NCI-H2081 (cell line): ENCODE measurements around the gene GRHL3.

Experiments
- DNase-seq, 2 experiments: peaks; one replicate each; lab custom pipeline; 2025; lab: John Stamatoyannopoulos, UW

GRHL3 gene

DNA sequence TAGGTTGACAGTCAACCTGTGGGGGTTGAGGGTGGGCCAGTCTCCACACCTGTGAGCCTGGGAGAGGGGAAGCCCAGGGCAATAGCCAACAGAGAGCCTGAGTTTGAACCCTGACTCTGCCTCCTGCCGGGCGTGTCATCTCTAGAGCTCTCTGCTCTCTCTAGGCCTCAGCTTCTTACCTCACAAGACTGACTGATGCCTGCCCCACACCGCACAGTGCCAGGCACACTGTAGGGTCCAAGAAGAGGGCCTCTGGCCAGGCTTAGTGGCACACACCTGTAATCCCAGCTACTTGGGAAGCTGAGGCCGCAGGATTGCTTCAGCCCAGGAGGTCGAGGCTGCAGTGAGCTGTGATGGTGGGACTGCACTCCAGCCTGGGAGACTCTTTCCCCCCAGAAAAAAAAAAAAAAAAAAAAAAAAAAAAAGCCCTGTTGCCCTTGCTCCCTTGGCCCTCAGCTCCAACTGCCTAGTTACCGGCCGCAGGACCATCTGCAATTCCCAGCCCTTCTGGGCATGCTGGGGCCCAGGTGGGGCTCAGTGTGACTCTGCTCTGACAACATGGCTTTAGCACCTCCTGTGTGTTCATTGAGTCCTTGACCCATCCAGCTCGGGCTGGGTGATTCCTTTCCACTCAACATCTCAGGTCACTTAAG is 25.1 kb downstream of the GRHL3 start:
- no peak for DNase-seq

DNA sequence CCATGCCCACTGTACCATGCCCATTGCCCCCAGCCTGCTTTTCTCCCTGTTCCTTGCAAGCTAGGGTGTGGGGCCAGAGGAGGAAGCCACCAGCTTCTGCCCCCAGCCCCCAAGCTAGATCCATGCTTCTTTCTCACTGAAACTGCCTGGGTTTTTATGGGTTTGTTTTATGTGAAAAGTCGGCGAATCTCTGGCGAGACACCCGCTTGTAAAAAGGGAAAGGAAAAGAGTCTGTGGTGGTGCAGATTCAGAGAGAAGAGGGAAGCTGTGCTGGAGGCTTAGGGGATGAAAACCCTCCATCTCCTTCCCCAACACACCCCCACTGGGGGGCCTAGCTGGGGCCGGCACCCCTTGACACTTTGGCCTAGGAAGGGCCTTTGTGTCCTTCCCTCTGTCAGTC is 26.2 kb downstream of the GRHL3 start:
- no peak for DNase-seq

DNA sequence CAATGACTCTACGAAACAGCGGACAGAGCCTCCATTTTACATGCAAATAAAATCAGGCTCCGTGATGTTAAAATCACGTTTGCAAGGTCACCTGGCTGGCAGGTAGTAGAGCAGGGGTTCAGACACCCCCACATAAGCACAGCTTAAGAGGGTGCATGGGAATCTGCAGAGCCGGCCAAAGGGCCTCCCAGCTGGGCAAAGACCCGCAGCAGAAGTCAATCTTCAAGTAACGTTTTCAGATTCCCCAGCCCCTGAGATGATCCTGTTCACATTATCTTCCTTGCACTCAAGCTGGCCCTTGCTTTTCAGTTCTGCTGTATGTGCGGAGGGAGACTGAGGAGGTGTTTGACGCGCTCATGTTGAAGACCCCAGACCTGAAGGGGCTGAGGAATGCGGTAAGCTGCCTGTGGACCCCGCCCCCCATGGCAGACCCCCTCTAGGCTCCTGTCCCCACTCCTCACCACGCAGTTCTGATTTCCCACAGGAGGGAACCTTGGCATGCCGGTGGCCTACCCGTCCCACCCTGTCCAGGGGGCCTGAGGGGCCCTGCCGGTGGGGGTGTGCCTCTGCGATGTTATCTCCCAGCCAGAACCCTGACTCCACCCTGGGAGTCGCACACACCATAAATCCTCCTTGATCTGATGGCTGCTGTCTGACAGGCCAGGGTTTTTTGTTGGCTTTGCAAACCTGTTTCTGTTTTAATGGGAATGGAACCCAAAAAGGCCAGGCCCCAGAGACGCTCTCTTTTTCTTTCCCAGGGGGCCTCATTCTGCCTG is 28.2 kb downstream of the GRHL3 start:
- DNase-seq, result no peak

- DNase-seq, result no peak
Observed at GRCh38 chr1:24348196-24348595, 29.0 kb downstream of the GRHL3 start.

GRCh38 chr1:24349891-24350290 is 30.7 kb downstream of the GRHL3 start:
- DNase-seq, result no peak

- DNase-seq, result no peak
Observed at GRCh38 chr1:24351247-24351646, 32.1 kb downstream of the GRHL3 start.

- no peak for DNase-seq
Observed at GRCh38 chr1:24351918-24352627, 32.9 kb downstream of the GRHL3 start.

- no peak for DNase-seq
Observed at GRCh38 chr1:24353292-24353891, 34.2 kb downstream of the GRHL3 start.

DNA sequence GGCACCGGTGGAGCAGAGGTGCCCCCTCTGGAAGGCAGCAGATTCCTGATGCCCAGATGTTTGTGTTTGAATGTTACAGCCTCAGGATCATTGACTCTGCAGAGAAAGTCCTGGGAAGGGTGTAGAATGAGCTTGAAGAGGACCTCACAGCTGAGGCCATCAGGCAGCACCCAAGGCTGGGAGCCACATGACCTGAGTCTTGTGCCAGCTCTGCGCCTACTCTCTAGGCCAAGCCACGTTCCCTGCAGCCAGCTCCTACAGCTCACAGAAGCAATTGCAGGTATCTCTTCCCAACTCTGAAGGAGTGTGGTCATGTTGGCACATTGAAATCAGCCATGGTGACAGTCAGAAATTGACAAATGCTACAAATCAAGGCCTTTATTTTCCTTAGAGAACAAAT is 36.3 kb downstream of the GRHL3 start:
- no peak for DNase-seq

DNA sequence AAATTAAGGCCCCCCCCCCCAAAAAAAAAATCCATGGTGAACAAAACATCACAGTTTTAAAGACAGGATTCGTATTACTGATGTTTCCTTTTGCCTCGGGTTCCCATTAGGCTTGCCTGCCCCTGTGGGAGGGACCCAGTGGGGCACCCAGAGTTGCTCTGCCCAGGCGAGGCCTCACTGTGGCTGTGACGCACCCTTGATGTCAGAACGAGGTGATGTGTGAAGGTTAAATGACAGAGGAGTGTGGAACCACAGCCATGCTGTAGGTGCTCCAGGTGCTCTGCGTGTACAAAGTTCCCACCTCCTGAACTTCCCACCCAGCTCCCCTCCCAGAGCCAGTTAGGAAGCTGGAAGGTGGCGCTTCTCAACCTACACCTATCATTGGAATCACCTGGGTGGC is 37.9 kb downstream of the GRHL3 start:
- DNase-seq, result no peak

DNA sequence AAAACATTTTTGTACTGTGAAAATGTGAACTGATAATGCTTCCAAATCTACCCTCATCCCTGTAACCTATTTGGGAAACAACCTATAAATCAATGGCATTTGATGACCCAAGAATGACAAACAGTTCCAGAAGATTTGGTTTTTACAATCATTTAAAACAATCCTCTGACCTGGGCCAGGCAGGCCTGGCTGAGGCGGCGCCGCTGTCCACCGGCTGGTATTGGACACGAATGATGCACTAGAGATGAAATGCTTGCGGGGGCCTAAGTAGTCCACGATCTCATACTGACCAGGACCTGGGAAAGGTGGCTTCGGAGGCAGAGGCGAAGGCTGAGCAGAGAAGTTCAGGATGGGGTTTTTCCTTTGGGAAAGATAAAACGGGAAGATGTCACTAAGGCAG is 41.5 kb downstream of the GRHL3 start:
- no peak for DNase-seq

- no peak for DNase-seq
Observed at GRCh38 chr1:24361811-24362210, 42.7 kb downstream of the GRHL3 start.

DNA sequence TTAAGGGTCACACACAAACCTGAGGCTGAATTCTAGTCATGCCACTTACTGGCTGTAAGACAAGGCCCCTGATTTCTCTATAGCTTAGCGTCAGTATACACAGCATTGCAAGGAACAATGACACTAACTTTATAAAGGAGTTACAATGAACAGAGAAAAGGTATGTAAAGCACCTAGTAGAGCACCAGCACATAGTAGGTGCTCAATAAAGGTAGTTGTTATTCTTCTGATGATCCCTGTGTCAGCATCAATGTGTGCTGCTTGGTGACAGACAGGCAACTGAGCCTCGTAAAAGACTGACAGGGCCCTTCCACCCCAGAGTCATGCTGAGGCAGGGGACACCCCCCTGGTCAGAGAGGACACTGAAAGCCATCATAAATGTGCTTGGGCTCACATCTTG is 43.2 kb downstream of the GRHL3 start:
- DNase-seq, result no peak

DNA sequence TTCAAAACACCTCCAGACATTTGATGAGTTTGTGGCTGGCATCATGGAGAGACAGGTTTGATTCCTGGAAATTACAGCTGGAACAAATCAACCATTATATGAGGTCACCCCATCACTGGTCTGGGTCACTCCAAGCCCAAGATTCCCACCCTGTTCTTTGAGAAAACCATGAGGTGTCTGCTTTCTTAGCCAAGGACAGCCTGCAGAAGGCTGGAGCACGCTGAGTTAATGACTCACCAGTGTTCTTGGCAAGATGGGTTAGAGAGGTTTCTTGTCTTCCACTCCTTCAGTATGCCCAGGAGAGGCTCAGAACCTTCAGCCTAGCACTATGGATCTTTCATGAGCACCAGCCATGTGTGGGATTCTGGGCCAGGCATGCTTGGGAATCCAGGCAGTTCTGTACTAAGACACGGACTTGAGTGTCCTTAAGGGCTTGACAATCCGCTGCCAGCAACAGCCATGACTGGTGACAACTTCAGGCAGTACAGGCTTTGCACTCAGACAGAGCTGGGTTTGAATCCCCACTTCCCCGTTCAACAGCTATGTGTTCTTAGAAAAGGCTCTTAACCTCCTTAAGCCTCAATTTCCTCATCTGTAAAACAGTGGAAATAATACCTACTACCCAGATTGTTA is 43.9 kb downstream of the GRHL3 start:
- no peak for DNase-seq

GRCh38 chr1:24363994-24364393 is 44.8 kb downstream of the GRHL3 start:
- no peak for DNase-seq

- no peak for DNase-seq
Observed at GRCh38 chr1:24364605-24364974, 45.4 kb downstream of the GRHL3 start.

- no peak for DNase-seq
Observed at GRCh38 chr1:24364975-24365678, 46.0 kb downstream of the GRHL3 start.

DNA sequence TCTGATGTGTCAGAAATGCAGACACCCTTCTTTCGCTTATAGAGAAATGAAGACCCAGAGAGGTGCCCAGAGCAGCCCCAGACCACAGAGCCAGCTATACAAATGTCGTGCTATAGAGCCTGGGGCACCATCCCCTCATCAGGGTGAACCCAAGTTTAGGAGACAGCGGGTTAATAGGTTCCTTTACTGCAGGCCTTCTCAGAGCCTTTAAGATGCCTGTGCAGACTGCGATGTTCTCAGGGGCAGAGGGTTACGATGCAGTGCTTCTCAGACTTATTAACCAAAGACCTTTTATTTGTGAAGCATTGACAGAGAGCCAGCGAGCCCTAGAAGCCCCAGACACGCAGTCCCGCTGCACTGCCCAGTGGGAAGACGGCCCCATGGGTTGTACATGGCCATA is 47.5 kb downstream of the GRHL3 start:
- no peak for DNase-seq

DNA sequence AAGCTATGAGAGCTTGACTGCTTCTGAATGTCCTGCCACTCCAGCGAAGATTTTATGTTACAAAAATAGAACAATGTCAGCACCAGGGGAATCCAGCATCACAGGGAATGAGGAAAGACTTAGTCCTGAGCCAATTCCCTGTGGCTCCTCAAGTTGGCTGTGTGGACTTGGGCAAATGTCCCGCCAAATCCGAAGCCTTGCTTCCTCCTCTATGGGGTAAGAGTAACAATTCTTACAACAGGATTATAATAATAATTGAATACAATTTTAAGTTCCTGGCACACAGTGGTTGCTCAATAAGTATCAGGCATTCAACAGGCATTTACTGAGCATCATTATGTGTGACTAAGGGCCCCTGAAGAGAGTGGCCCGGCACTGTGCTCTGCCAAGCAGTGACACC is 50.0 kb downstream of the GRHL3 start:
- no peak for DNase-seq

- no peak for DNase-seq
Observed at GRCh38 chr1:24369801-24370200, 50.6 kb downstream of the GRHL3 start.

GRCh38 chr1:24373044-24373443 is 53.9 kb downstream of the GRHL3 start:
- no peak for DNase-seq

DNA sequence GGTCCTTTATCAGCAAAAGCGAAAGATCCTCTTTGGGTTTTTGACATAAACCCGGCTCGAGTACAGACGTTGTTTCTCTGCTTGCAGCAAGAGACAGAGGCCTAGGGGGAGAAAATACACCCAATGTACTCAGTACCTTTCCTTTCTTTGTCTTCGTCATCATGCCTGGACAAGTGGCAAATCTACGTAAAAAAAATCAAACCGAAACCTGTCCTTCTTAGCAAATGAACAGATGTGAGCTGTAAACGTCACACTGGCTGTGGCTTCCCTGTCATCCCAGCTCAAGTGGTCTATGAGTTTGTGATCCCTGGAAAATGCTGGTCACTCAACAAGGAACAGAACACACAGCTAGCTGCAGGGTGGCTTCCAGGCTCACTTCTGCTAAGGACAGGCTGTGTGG is 54.6 kb downstream of the GRHL3 start:
- no peak for DNase-seq
